ENCODE measurements around the gene GPN2. TPM values are rescaled to one million over a fixed set of nuclear protein-coding genes. Genes with fewer than 3 reads are reported as not detected.

Gene GPN2
- total RNA-seq, 4 donors from 2014 or later: 9.6 to 16.5 (median 14.1) TPM

- 90% methylated on average over 14 of the region's 16 CpGs for WGBS
- H3K36me3 ChIP-seq: peaks cover 22 to 63% (median 54%) of the 10 kb centered on the region in 4 donors
Measured at GRCh38 chr1:26832249-26832960, 57.7 kb downstream of the GPN2 start.

GRCh38 chr1:26831546-26832248 is 58.4 kb downstream of the GPN2 start:
- 62% methylated on average over 3 of the region's 3 CpGs for WGBS
- Histone ChIP-seq H3K4me3 (no peak overlapping the region), H3K27ac (replicated peaks in 1 of 4) (no peak overlapping the region), H3K27me3 (no peaks in the 10 kb centered on the region), H3K36me3 (peaks cover 22 to 62% (median 51%) of the 10 kb centered on the region in 4 donors), H3K4me1 (peaks cover 25 to 33% (median 33%) of the 10 kb centered on the region in 4 donors), H3K9me3 (no peaks in the 10 kb centered on the region)
- TF ChIP-seq POLR2AphosphoS5 (IDR thresholded peaks at IDR 0.05) (no peak), CTCF (IDR thresholded peaks at IDR 0.05) (no peak), POLR2A (IDR thresholded peaks at IDR 0.05; ENCODE audit: low read depth) (no peak), EP300 (IDR thresholded peaks at IDR 0.05) (no peak)
- intact Hi-C loops (cut with DNase I): no loop called here
- DNase-seq (ENCODE audit: extremely low spot score): no peak

More at GRCh38 chr1:26832249-26832960, 57.7 kb downstream of the GPN2 start:
- Histone ChIP-seq H3K9me3 (no peaks in the 10 kb centered on the region), H3K4me3 (no peak overlapping the region), H3K27ac (replicated peaks in 1 of 4) (no peak overlapping the region), H3K4me1 (peaks cover 23 to 29% (median 28%) of the 10 kb centered on the region in 4 donors), H3K27me3 (no peaks in the 10 kb centered on the region)
- intact Hi-C loops (cut with DNase I): no loop called here
- no peak for TF ChIP-seq EP300 (IDR thresholded peaks at IDR 0.05)
- no peak for TF ChIP-seq POLR2AphosphoS5 (IDR thresholded peaks at IDR 0.05)
- TF ChIP-seq CTCF (IDR thresholded peaks at IDR 0.05): no peak
- TF ChIP-seq POLR2A (IDR thresholded peaks at IDR 0.05; ENCODE audit: low read depth): no peak
- DNase-seq (ENCODE audit: extremely low spot score): no peak

GRCh38 chr1:26831059-26831458 is 59.0 kb downstream of the GPN2 start:
- no peaks in the 10 kb centered on the region for H3K27me3 ChIP-seq

GRCh38 chr1:26829184-26829911 is 60.7 kb downstream of the GPN2 start:
- Histone ChIP-seq H3K9me3 (no peaks in the 10 kb centered on the region), H3K36me3 (peaks cover 19 to 42% (median 30%) of the 10 kb centered on the region in 4 donors), H3K4me3 (no peak overlapping the region), H3K27ac (replicated peaks in 1 of 4) (no peak overlapping the region), H3K27me3 (no peaks in the 10 kb centered on the region), H3K4me1 (peaks cover 30 to 45% (median 44%) of the 10 kb centered on the region in 4 donors)
- WGBS: 86% methylated on average over 6 of the region's 6 CpGs
- TF ChIP-seq CTCF (IDR thresholded peaks at IDR 0.05) (no peak), POLR2AphosphoS5 (IDR thresholded peaks at IDR 0.05) (no peak), EP300 (IDR thresholded peaks at IDR 0.05) (no peak)
- no peak for DNase-seq (ENCODE audit: extremely low spot score)
- intact Hi-C loops (cut with DNase I): no loop called here

More at GRCh38 chr1:26831059-26831458, 59.0 kb downstream of the GPN2 start:
- H3K4me3 ChIP-seq: no peak overlapping the region
- no peak for TF ChIP-seq POLR2AphosphoS5 (IDR thresholded peaks at IDR 0.05)
- H3K9me3 ChIP-seq: no peaks in the 10 kb centered on the region
- H3K4me1 ChIP-seq: peaks cover 26 to 36% (median 36%) of the 10 kb centered on the region in 4 donors
- H3K36me3 ChIP-seq: peaks cover 22 to 59% (median 47%) of the 10 kb centered on the region in 4 donors
- H3K27ac ChIP-seq (replicated peaks in 1 of 4): no peak overlapping the region
- intact Hi-C loops (cut with DNase I): no loop called here
- no peak for DNase-seq (ENCODE audit: extremely low spot score)
- WGBS: 98% methylated on average over 3 of the region's 3 CpGs

Data from esophagus muscularis mucosa (tissue), 4 donors.